Transverse colon (tissue), 4 donors: ENCODE data around the gene MRPL33.

Experiments used
- CTCF ChIP-seq, 5 experiments: fragments of 200-600 bp in 3 of 5; fragments of 450-650 bp in 2 of 5; sonication (generic) in 3 of 5; IDR thresholded peaks; 1 replicate in 2 of 5; 2 replicates in 3 of 5; pipeline ENCODE4 v1.5.1; 2016 to 2017; ENCODE audit warnings: antibody characterized with exemption in 5 of 5, inconsistent platforms in 3 of 5, mild to moderate bottlenecking in 2 of 5, moderate library complexity in 1 of 5
- POLR2AphosphoS5 ChIP-seq, 3 donors: sonication (generic); formaldehyde crosslinking; IDR thresholded peaks; one replicate each; pipeline ENCODE4 v1.6.1; 2016; ENCODE audit warnings: antibody characterized with exemption in 3 of 3

- TF ChIP-seq CTCF (IDR thresholded peaks at IDR 0.05) (no peak), POLR2AphosphoS5 (IDR thresholded peaks at IDR 0.05) (peak in 1 of 3 donors; percentile 4)
These were observed 8.0 kb downstream of the MRPL33 start for GRCh38 chr2:27779417-27780055.
